Left ventricle myocardium inferior (tissue), 1 donor: ENCODE measurements around the gene JARID2. TPM values are rescaled to one million over a fixed set of nuclear protein-coding genes. Genes with fewer than 3 reads are reported as not detected.

ENCODE experiments used
- DNase-seq: peaks from one replicate; pipeline ENCODE4 v3.0.0-alpha.2; 2020
- H3K27ac ChIP-seq: fragments of 200-600 bp; replicated peaks from 2 replicates; pipeline ENCODE4 v1.8.0; 2021
- H3K27me3 ChIP-seq: fragments of 200-600 bp; 2 replicates; pipeline ENCODE4 v1.8.0; 2021; ENCODE audit warnings: low read depth
- H3K36me3 ChIP-seq: fragments of 200-600 bp; 2 replicates; pipeline ENCODE4 v1.8.0; 2021
- H3K4me1 ChIP-seq: fragments of 200-600 bp; 2 replicates; pipeline ENCODE4 v1.8.0; 2021
- H3K4me3 ChIP-seq: fragments of 200-600 bp; 2 replicates; pipeline ENCODE4 v1.8.0; 2021; ENCODE audit warnings: mild to moderate bottlenecking, moderate library complexity
- H3K9me3 ChIP-seq: fragments of 200-600 bp; replicated peaks from 2 replicates; pipeline ENCODE4 v1.8.0; 2021
- CTCF ChIP-seq: fragments of 200-600 bp; IDR thresholded peaks from 2 replicates; pipeline ENCODE4 v1.8.0; 2021; ENCODE audit warnings: antibody characterized with exemption, mild to moderate bottlenecking, borderline replicate concordance
- intact Hi-C: fragments of 100-400 bp; cut with micrococcal nuclease; formaldehyde crosslinking; loops from one replicate; pipeline ENCODE4 v1.11.0; 2022
- total RNA-seq: library from RNA; stranded (reverse); fragmentation: NEBNext Ultra II Directional; extraction: Animal tissue kit (Norgen Biotek cat#: 25700); gene quantifications from one replicate; pipeline ENCODE4 v1.2.1, GENCODE V29; 2021
- donor health status: DM: no; HTN: yes; CAD: no; lungs with severe emphysema.

Gene JARID2
- total RNA-seq, 1 donor from 2014 or later: 6.5 TPM

GRCh38 chr6:15555101-15556038 is 309.5 kb downstream of the JARID2 start:
- Histone ChIP-seq H3K4me1 (peaks cover 39% of the 10 kb centered on the region), H3K27me3 (no peaks in the 10 kb centered on the region), H3K9me3 (no peaks in the 10 kb centered on the region), H3K4me3 (no peak overlapping the region), H3K36me3 (no peaks in the 10 kb centered on the region), H3K27ac (no peak overlapping the region)
- TF ChIP-seq CTCF: no peak
- intact Hi-C loops: no loop called here
- no peak for DNase-seq

GRCh38 chr6:15556711-15557110 is 310.8 kb downstream of the JARID2 start:
- H3K27ac ChIP-seq: no peak overlapping the region
- H3K27me3 ChIP-seq: no peaks in the 10 kb centered on the region
- no peak for DNase-seq
- no peak overlapping the region for H3K4me3 ChIP-seq
- TF ChIP-seq CTCF: no peak
- H3K9me3 ChIP-seq: no peaks in the 10 kb centered on the region
- no peaks in the 10 kb centered on the region for H3K36me3 ChIP-seq
- H3K4me1 ChIP-seq: peaks cover 26% of the 10 kb centered on the region
- intact Hi-C loops: no loop called here

- Histone ChIP-seq H3K27me3 (no peaks in the 10 kb centered on the region), H3K27ac (no peak overlapping the region), H3K9me3 (no peaks in the 10 kb centered on the region), H3K4me1 (peaks cover 21% of the 10 kb centered on the region), H3K36me3 (no peaks in the 10 kb centered on the region), H3K4me3 (no peak overlapping the region)
- intact Hi-C loops: no loop called here
- DNase-seq: no peak
- no peak for TF ChIP-seq CTCF
These were observed 311.3 kb downstream of the JARID2 start for GRCh38 chr6:15557174-15557573.

- DNase-seq: no peak
- no peaks in the 10 kb centered on the region for H3K4me1 ChIP-seq
- H3K27ac ChIP-seq: no peak overlapping the region
- no peak for TF ChIP-seq CTCF
- H3K36me3 ChIP-seq: no peaks in the 10 kb centered on the region
- H3K4me3 ChIP-seq: no peak overlapping the region
- no peaks in the 10 kb centered on the region for H3K9me3 ChIP-seq
- intact Hi-C loops: no loop called here
- no peaks in the 10 kb centered on the region for H3K27me3 ChIP-seq
These were observed 314.8 kb downstream of the JARID2 start for GRCh38 chr6:15560713-15561112.

- DNase-seq: no peak
- no peak for TF ChIP-seq CTCF
- H3K9me3 ChIP-seq: no peaks in the 10 kb centered on the region
- H3K27me3 ChIP-seq: no peaks in the 10 kb centered on the region
- H3K27ac ChIP-seq: no peak overlapping the region
- no peak overlapping the region for H3K4me3 ChIP-seq
- intact Hi-C loops: no loop called here
- no peaks in the 10 kb centered on the region for H3K4me1 ChIP-seq
- no peaks in the 10 kb centered on the region for H3K36me3 ChIP-seq
These were observed 315.8 kb downstream of the JARID2 start for GRCh38 chr6:15561447-15562199.
